Fibroblast of lung (primary cell): ENCODE measurements around the gene CADPS.

ENCODE experiments used
- EZH2 ChIP-seq: IDR thresholded peaks from 2 replicates; pipeline ENCODE4 v1.5.1; 2012; ENCODE audit warnings: low read length, control low read depth, mild to moderate bottlenecking; ENCODE audit errors: missing control alignments
- TF ChIP-seq, protein P1 (sequence below), 2 donors: IDR thresholded peaks in 1 of 2; conservative IDR thresholded peaks in 1 of 2; 1 replicate in 1 of 2; 2 replicates in 1 of 2; pipeline ENCODE4 v1.5.1; 2011 to 2012; ENCODE audit warnings: low read length in 2 of 2, control low read depth in 1 of 2, inconsistent platforms in 1 of 2, low read depth in 1 of 2, mild to moderate bottlenecking in 1 of 2

DNA sequence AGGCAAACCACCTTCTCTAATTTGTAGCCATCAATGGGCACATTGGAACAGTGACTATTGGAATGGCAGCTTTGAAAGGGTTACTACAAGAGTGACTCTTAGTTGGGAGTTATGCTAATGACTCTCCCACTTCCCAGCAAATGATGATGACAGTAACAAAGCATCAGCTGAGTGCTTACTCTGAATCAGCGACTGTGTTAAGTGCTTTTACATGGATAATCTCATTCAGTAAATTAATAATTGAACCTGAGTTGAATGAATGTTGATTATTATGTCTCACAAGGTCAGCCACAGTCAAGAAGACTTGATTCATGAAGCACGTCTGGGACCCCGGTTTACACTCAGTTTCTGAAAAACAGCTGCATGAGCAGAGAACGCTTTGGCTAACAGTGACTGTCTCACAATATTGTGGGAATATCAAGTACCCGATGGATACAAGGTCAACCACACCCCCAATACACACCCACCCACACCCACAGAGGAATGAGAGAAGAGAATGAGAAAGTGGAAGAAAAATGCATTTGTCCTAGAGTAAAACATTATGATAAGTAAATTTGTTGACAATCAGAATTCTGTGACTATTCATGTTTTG lies 259.9 kb downstream of the CADPS start:
- no peak for TF ChIP-seq EZH2
- TF ChIP-seq, protein P1, sequence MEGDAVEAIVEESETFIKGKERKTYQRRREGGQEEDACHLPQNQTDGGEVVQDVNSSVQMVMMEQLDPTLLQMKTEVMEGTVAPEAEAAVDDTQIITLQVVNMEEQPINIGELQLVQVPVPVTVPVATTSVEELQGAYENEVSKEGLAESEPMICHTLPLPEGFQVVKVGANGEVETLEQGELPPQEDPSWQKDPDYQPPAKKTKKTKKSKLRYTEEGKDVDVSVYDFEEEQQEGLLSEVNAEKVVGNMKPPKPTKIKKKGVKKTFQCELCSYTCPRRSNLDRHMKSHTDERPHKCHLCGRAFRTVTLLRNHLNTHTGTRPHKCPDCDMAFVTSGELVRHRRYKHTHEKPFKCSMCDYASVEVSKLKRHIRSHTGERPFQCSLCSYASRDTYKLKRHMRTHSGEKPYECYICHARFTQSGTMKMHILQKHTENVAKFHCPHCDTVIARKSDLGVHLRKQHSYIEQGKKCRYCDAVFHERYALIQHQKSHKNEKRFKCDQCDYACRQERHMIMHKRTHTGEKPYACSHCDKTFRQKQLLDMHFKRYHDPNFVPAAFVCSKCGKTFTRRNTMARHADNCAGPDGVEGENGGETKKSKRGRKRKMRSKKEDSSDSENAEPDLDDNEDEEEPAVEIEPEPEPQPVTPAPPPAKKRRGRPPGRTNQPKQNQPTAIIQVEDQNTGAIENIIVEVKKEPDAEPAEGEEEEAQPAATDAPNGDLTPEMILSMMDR (conservative IDR thresholded peaks at IDR 0.05 in 1 of 2, IDR thresholded peaks at IDR 0.05 in 1 of 2; ENCODE audit: low read depth in 1 of 2, low read length in 2 of 2) = no peak
